A549 (cell line): ENCODE measurements around the gene PPM1H. TPM values are rescaled to one million over a fixed set of nuclear protein-coding genes. Genes with fewer than 3 reads are reported as not detected.

ENCODE experiments used
- ATOH8 ChIP-seq: fragments of 250-450 bp; sonication (Bioruptor Pico); IDR thresholded peaks from 2 replicates; pipeline ENCODE4 v1.5.0; 2020; ENCODE audit warnings: low read depth, mild to moderate bottlenecking, moderate library complexity
- BCL3 ChIP-seq: fragments of >200 bp; sonication (Bioruptor Twin); formaldehyde crosslinking; IDR thresholded peaks from 3 replicates; pipeline ENCODE4 v1.6.1; 2016
- CBX2 ChIP-seq: fragments of 200-600 bp; sonication (generic); IDR thresholded peaks from 2 replicates; pipeline ENCODE4 v1.6.1; 2016; ENCODE audit warnings: low read depth, mild to moderate bottlenecking, borderline replicate concordance
- CBX8 ChIP-seq: fragments of 200-600 bp; sonication (generic); IDR thresholded peaks from 2 replicates; pipeline ENCODE4 v1.6.1; 2016
- CEBPB ChIP-seq, 2 experiments: fragments of >200 bp in 1 of 2; sonication (Bioruptor Twin) in 1 of 2; formaldehyde crosslinking in 1 of 2; IDR thresholded peaks; 2 replicates each; pipeline ENCODE4 v1.6.1; 2012 to 2016
- CHD2 ChIP-seq: fragments of 150-350 bp; IDR thresholded peaks from 2 replicates; pipeline ENCODE4 v1.6.1; 2014; ENCODE audit warnings: low read length; ENCODE audit not compliant: partially characterized antibody
- CHD4 ChIP-seq: fragments of 200-600 bp; sonication (generic); IDR thresholded peaks from 2 replicates; pipeline ENCODE4 v1.6.1; 2016; ENCODE audit warnings: antibody characterized with exemption, mild to moderate bottlenecking, borderline replicate concordance
- CTCF ChIP-seq: fragments of >200 bp; sonication (Bioruptor Twin); formaldehyde crosslinking; IDR thresholded peaks from 3 replicates; pipeline ENCODE4 v1.5.1; 2016
- EHMT2 ChIP-seq: fragments of 200-600 bp; sonication (generic); IDR thresholded peaks from 2 replicates; pipeline ENCODE4 v1.6.1; 2016; ENCODE audit warnings: antibody characterized with exemption, low read depth, mild to moderate bottlenecking, moderate library complexity
- ELK1 ChIP-seq: fragments of 150-350 bp; IDR thresholded peaks from 2 replicates; pipeline ENCODE4 v1.6.1; 2014; ENCODE audit warnings: low read depth, mild to moderate bottlenecking, low read length
- EP300 ChIP-seq, 2 experiments: fragments of >200 bp; sonication (Bioruptor Twin); formaldehyde crosslinking; IDR thresholded peaks; 2 replicates in 1 of 2; 3 replicates in 1 of 2; pipeline ENCODE4 v1.6.1; 2016 to 2017
- FOSB ChIP-seq: fragments of 250-450 bp; sonication (Bioruptor Pico); IDR thresholded peaks from 2 replicates; pipeline ENCODE4 v1.5.0; 2020; ENCODE audit warnings: mild to moderate bottlenecking, moderate library complexity
- FOSL2 ChIP-seq, 2 experiments: fragments of 450-650 bp in 1 of 2; fragments of >200 bp in 1 of 2; sonication (Bioruptor Twin) in 1 of 2; formaldehyde crosslinking; IDR thresholded peaks; 2 replicates each; pipeline versions ENCODE4 v1.5.0 to v1.6.1; 2016 to 2020; ENCODE audit warnings: mild to moderate bottlenecking in 1 of 2, moderate library complexity in 1 of 2
- HES2 ChIP-seq: fragments of >200 bp; sonication (Bioruptor Twin); formaldehyde crosslinking; IDR thresholded peaks from 2 replicates; pipeline ENCODE4 v1.6.1; 2016
- HMGXB4 ChIP-seq: fragments of 250-450 bp; sonication (Bioruptor Pico); IDR thresholded peaks from 2 replicates; pipeline ENCODE4 v1.5.0; 2021; ENCODE audit warnings: mild to moderate bottlenecking, moderate library complexity, borderline replicate concordance
- HOXB13 ChIP-seq: fragments of 250-450 bp; sonication (Bioruptor Pico); IDR thresholded peaks from 2 replicates; pipeline ENCODE4 v1.5.0; 2020; ENCODE audit warnings: low read depth, mild to moderate bottlenecking, moderate library complexity
- KDM1A ChIP-seq: fragments of 200-600 bp; sonication (generic); IDR thresholded peaks from 2 replicates; pipeline ENCODE4 v1.6.1; 2016; ENCODE audit warnings: low read depth, mild to moderate bottlenecking
- MAFK ChIP-seq: fragments of 450-650 bp; IDR thresholded peaks from 2 replicates; pipeline ENCODE4 v1.6.1; 2014; ENCODE audit not compliant: partially characterized antibody
- MAX ChIP-seq: IDR thresholded peaks from 2 replicates; pipeline ENCODE4 v1.6.1; 2012
- NFE2L2 ChIP-seq: fragments of 150-350 bp; conservative IDR thresholded peaks from 2 replicates; pipeline ENCODE4 v1.6.1; 2014; ENCODE audit warnings: low read length
- PBX3 ChIP-seq: IDR thresholded peaks from 2 replicates; pipeline ENCODE4 v1.6.1; 2012
- PHF8 ChIP-seq: fragments of 200-600 bp; sonication (generic); IDR thresholded peaks from 2 replicates; pipeline ENCODE4 v1.6.1; 2016; ENCODE audit warnings: low read depth, mild to moderate bottlenecking, antibody characterized with exemption, moderate library complexity, borderline replicate concordance
- POLR2AphosphoS2 ChIP-seq: conservative IDR thresholded peaks from 2 replicates; pipeline ENCODE4 v1.6.1; 2012; ENCODE audit warnings: low read length, improper control_type of control experiment, inconsistent platforms
- RARB ChIP-seq: fragments of 250-450 bp; sonication (Bioruptor Pico); IDR thresholded peaks from 2 replicates; pipeline ENCODE4 v1.8.0; 2021; ENCODE audit warnings: mild to moderate bottlenecking, moderate library complexity
- RCOR1 ChIP-seq: fragments of 150-350 bp; IDR thresholded peaks from 2 replicates; pipeline ENCODE4 v1.6.1; 2014; ENCODE audit warnings: antibody characterized with exemption, low read length, low read depth
- RFX5 ChIP-seq: fragments of 450-650 bp; IDR thresholded peaks from 2 replicates; pipeline ENCODE4 v1.7.1; 2014; ENCODE audit warnings: antibody characterized with exemption, mild to moderate bottlenecking, moderate library complexity
- RNF2 ChIP-seq: fragments of 200-600 bp; sonication (generic); IDR thresholded peaks from 2 replicates; pipeline ENCODE4 v1.6.1; 2016; ENCODE audit warnings: low read depth, mild to moderate bottlenecking, antibody characterized with exemption, moderate library complexity, borderline replicate concordance
- USF2 ChIP-seq: fragments of 450-650 bp; IDR thresholded peaks from 2 replicates; pipeline ENCODE4 v1.6.1; 2014; ENCODE audit warnings: antibody characterized with exemption
- ZC3H11A ChIP-seq: fragments of 450-650 bp; IDR thresholded peaks from 2 replicates; pipeline ENCODE4 v1.6.1; 2014; ENCODE audit warnings: antibody characterized with exemption, mild to moderate bottlenecking
- ZNF302 ChIP-seq: fragments of 250-450 bp; sonication (Bioruptor Pico); IDR thresholded peaks from 2 replicates; pipeline ENCODE4 v1.9.0; 2021; ENCODE audit warnings: inconsistent platforms, mild to moderate bottlenecking, moderate library complexity
- polyA plus RNA-seq, 4 experiments: library from polyadenylated mRNA; depleted of rRNA in 3 of 4; stranded (reverse); fragments of >200 nt; fragmentation: RNase III in 1 of 4; extraction: RNeasy Plus Mini Kit Qiagen cat#74134 plus additional on column Dnase treatment in 1 of 4; gene quantifications; 2 replicates in 3 of 4; 3 replicates in 1 of 4; pipeline ENCODE4 v1.2.3, GENCODE V29; 2011 to 2017

Gene PPM1H
- polyA plus RNA-seq, 2 of the 4 experiments (the other 2 are of a cell fraction), result 7.8 TPM

GRCh38 chr12:62603061-62603810 is 331.7 kb downstream of the PPM1H start (continued):
- TF ChIP-seq HMGXB4 (CRISPR knock-in tag) (peak; percentile 27; the same call in 1 of the 2 replicates), BCL3 (no peak; the same call in 2 of the 3 replicates), FOSB (CRISPR knock-in tag) (no peak; the same call in none of the 2 replicates), PBX3 (peak; percentile 1; the same call in 1 of the 2 replicates), FOSL2 (IDR thresholded peaks at IDR 0.05) (no peak), FOSL2 (CRISPR knock-in tag; IDR thresholded peaks at IDR 0.05) (peak; percentile 20; the same call in 1 of the 2 replicates), HOXB13 (CRISPR knock-in tag) (0 out of 2 replicates have a peak, but pooled peaks have one; percentile 12), CBX8 (no peak), CHD2 (no peak), ZNF302 (CRISPR knock-in tag) (no peak), RFX5 (no peak), CTCF (peak; percentile 41), RNF2 (no peak), EHMT2 (no peak), CBX2 (no peak), ZC3H11A (no peak), NFE2L2 (no peak), PHF8 (peak; percentile 39), MAX (peak; percentile 66; the same call in 1 of the 2 replicates), MAFK (no peak), KDM1A (no peak), ELK1 (no peak), POLR2AphosphoS2 (no peak; the same call in 1 of the 2 replicates), HES2 (no peak), CHD4 (no peak), CEBPB (IDR thresholded peaks at IDR 0.05) (no peak), RARB (CRISPR knock-in tag) (peak; percentile 63; the same call in 1 of the 2 replicates), USF2 (no peak), RCOR1 (no peak), ATOH8 (CRISPR knock-in tag) (no peak), EP300 (IDR thresholded peaks at IDR 0.05) (no peak)
